Stimulated activated CD8-positive, alpha-beta memory T cell treated with anti-CD3 and anti-CD28 coated beads, Interleukin-4, amount 100 ng/mL, for 4 hours (primary cell): Measurements from ENCODE around the gene KEAP1.
"Not testable (repeated sequence)": the region's sequence is repeated elsewhere in the genome, so short reads cannot be mapped to it uniquely, and the experiment has no call there.

Experiments
- DNase-seq, 2 donors: peaks; one replicate each; pipeline ENCODE4 v3.0.0-alpha.2; 2020; ENCODE audit warnings: low read depth in 2 of 2, low spot score in 1 of 2

KEAP1 gene

GRCh38 chr19:10499550-10500246 lies 3.5 kb downstream of the KEAP1 start:
- DNase-seq = no peak

- no peak for DNase-seq
Observed at GRCh38 chr19:10497371-10497770, 5.8 kb downstream of the KEAP1 start.

GRCh38 chr19:10491472-10492047 lies 11.6 kb downstream of the KEAP1 start:
- no peak for DNase-seq

- DNase-seq = no peak
Observed at GRCh38 chr19:10486551-10486950, 16.6 kb downstream of the KEAP1 start.

GRCh38 chr19:10478903-10479384 lies 24.2 kb downstream of the KEAP1 start:
- DNase-seq = peak; percentile 73 to 79

GRCh38 chr19:10478476-10478875 lies 24.7 kb downstream of the KEAP1 start:
- no peak for DNase-seq

GRCh38 chr19:10474962-10475451 lies 28.1 kb downstream of the KEAP1 start:
- no peak for DNase-seq

GRCh38 chr19:10473192-10473591 lies 30.0 kb downstream of the KEAP1 start:
- no peak for DNase-seq

- DNase-seq = no peak
Observed at GRCh38 chr19:10471909-10472308, 31.2 kb downstream of the KEAP1 start.

- no peak for DNase-seq
Observed at GRCh38 chr19:10468133-10468532, 35.0 kb downstream of the KEAP1 start.

GRCh38 chr19:10467104-10467706 lies 36.0 kb downstream of the KEAP1 start:
- DNase-seq = no peak

- no peak for DNase-seq
Observed at GRCh38 chr19:10464456-10464855, 38.7 kb downstream of the KEAP1 start.

GRCh38 chr19:10462557-10462956 lies 40.6 kb downstream of the KEAP1 start:
- DNase-seq = no peak

GRCh38 chr19:10462042-10462441 lies 41.1 kb downstream of the KEAP1 start:
- not testable (repeated sequence) for DNase-seq

- peak; percentile 61 for DNase-seq
Observed at GRCh38 chr19:10461047-10461949, 41.9 kb downstream of the KEAP1 start.

- DNase-seq = no peak
Observed at GRCh38 chr19:10460714-10461046, 42.5 kb downstream of the KEAP1 start.

- DNase-seq = not testable (repeated sequence)
Observed at GRCh38 chr19:10458733-10459132, 44.4 kb downstream of the KEAP1 start.

- DNase-seq = no peak
Observed at GRCh38 chr19:10454267-10454666, 48.9 kb downstream of the KEAP1 start.

GRCh38 chr19:10453852-10454251 lies 49.3 kb downstream of the KEAP1 start:
- DNase-seq = no peak

- no peak for DNase-seq
Observed at GRCh38 chr19:10452726-10453618, 50.2 kb downstream of the KEAP1 start.
